ENCODE results near the gene ZNF516. TPM values are rescaled to one million over a fixed set of nuclear protein-coding genes. Genes with fewer than 3 reads are reported as not detected.

Gene ZNF516
- total RNA-seq, 6 experiments from 2014 or later, result 10.2 to 16.0 (median 13.7) TPM

DNA sequence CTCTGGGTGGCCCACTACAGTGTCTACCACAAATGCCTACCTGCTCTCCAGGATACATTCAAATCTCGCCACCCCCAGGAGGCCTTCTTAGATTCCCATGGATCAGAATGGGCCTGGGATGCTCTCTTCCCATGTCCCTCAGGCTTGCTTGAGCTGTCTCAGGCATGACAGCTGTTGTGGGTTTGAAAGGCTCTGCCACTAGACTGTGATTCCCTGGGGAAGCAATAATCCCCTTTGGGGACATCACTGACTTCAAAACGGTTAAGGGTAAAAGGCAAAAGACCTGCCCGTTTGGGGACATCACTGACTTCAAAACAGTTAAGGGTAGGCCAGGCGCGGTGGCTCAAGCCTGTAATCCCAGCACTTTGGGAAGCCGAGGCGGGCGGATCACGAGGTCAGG lies 35.8 kb upstream of the ZNF516 start:
- TF ChIP-seq POLR2A (IDR thresholded peaks at IDR 0.05), result no peak
- TF ChIP-seq, protein P1, sequence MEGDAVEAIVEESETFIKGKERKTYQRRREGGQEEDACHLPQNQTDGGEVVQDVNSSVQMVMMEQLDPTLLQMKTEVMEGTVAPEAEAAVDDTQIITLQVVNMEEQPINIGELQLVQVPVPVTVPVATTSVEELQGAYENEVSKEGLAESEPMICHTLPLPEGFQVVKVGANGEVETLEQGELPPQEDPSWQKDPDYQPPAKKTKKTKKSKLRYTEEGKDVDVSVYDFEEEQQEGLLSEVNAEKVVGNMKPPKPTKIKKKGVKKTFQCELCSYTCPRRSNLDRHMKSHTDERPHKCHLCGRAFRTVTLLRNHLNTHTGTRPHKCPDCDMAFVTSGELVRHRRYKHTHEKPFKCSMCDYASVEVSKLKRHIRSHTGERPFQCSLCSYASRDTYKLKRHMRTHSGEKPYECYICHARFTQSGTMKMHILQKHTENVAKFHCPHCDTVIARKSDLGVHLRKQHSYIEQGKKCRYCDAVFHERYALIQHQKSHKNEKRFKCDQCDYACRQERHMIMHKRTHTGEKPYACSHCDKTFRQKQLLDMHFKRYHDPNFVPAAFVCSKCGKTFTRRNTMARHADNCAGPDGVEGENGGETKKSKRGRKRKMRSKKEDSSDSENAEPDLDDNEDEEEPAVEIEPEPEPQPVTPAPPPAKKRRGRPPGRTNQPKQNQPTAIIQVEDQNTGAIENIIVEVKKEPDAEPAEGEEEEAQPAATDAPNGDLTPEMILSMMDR (IDR thresholded peaks at IDR 0.05), result no peak
- no peaks in the 10 kb centered on the region for H3K27me3 ChIP-seq
- H3K4me3 ChIP-seq, result no peak overlapping the region
- peaks cover 0 to 10% (median 2%) of the 10 kb centered on the region in 4 donors for H3K4me1 ChIP-seq
- 60% methylated on average over 4 of the region's 9 CpGs for WGBS (ENCODE audit: insufficient coverage, low coverage, low lambda C conversion rate, missing lambda C conversion rate)
- intact Hi-C loops (cut with DNase I), result no loop called here
- ATAC-seq (no peak), DNase-seq (no peak)
- H3K27ac ChIP-seq, result no peak overlapping the region
- no peaks in the 10 kb centered on the region for H3K9me3 ChIP-seq
- no peaks in the 10 kb centered on the region for H3K36me3 ChIP-seq

DNA sequence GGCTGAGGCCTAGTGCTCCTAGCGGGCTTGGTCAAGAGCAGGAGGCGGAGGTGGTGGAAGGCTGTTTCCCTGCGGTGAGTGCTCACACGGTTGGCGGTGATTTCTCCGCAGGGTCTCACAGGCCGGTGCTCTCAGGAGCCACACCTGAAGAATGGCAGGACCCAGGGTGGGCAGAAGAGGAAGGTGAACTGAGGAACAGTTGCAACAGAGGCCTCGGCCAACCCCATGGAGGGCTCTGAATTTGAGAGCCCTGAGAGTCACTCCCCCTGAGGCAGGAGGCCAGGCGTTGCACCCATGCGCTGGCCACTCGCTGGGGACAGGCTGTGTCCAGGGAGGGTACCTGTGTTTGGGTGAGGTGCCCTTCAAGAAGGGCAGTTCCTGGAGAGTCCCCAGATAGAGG lies 35.3 kb upstream of the ZNF516 start:
- TF ChIP-seq, protein P1 (IDR thresholded peaks at IDR 0.05), result no peak
- no peak for TF ChIP-seq POLR2A (IDR thresholded peaks at IDR 0.05)
- no peak for DNase-seq
- WGBS (ENCODE audit: insufficient coverage, low coverage, low lambda C conversion rate, missing lambda C conversion rate), result 97% methylated on average over 6 of the region's 11 CpGs
- ATAC-seq, result no peak
- Histone ChIP-seq H3K27me3 (no peaks in the 10 kb centered on the region), H3K4me3 (no peak overlapping the region), H3K36me3 (no peaks in the 10 kb centered on the region), H3K9me3 (no peaks in the 10 kb centered on the region), H3K4me1 (peaks cover 0 to 10% (median 2%) of the 10 kb centered on the region in 4 donors), H3K27ac (no peak overlapping the region)
- intact Hi-C loops (cut with DNase I), result no loop called here

DNA sequence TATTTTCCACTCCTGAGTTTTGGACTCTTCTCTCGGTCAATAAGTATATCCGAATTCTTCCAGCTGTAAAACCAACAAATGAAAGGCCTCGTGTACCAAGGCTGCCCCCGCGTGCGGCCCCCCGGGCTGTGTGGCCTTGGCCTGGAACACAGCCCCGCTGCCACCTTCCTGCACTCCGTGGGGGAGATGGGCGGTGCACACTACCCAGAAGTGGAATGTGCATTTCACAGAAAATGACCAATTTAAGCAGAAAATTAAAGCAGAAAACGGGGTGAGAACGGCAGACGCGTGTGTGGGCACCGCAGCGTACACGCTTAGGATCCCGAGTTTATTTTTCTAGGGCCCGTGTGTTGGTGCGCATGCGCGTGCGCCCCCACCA lies 34.4 kb upstream of the ZNF516 start:
- no peaks in the 10 kb centered on the region for H3K36me3 ChIP-seq
- intact Hi-C loops (cut with DNase I), result no loop called here
- DNase-seq (no peak), ATAC-seq (no peak)
- H3K4me3 ChIP-seq, result no peak overlapping the region
- no peaks in the 10 kb centered on the region for H3K9me3 ChIP-seq
- H3K27ac ChIP-seq, result no peak overlapping the region
- peaks cover 0 to 10% (median 2%) of the 10 kb centered on the region in 4 donors for H3K4me1 ChIP-seq
- TF ChIP-seq, protein P1 (IDR thresholded peaks at IDR 0.05), result no peak
- no peak for TF ChIP-seq POLR2A (IDR thresholded peaks at IDR 0.05)
- 59% methylated on average over 18 of the region's 23 CpGs for WGBS (ENCODE audit: insufficient coverage, low coverage, low lambda C conversion rate, missing lambda C conversion rate)
- no peaks in the 10 kb centered on the region for H3K27me3 ChIP-seq

DNA sequence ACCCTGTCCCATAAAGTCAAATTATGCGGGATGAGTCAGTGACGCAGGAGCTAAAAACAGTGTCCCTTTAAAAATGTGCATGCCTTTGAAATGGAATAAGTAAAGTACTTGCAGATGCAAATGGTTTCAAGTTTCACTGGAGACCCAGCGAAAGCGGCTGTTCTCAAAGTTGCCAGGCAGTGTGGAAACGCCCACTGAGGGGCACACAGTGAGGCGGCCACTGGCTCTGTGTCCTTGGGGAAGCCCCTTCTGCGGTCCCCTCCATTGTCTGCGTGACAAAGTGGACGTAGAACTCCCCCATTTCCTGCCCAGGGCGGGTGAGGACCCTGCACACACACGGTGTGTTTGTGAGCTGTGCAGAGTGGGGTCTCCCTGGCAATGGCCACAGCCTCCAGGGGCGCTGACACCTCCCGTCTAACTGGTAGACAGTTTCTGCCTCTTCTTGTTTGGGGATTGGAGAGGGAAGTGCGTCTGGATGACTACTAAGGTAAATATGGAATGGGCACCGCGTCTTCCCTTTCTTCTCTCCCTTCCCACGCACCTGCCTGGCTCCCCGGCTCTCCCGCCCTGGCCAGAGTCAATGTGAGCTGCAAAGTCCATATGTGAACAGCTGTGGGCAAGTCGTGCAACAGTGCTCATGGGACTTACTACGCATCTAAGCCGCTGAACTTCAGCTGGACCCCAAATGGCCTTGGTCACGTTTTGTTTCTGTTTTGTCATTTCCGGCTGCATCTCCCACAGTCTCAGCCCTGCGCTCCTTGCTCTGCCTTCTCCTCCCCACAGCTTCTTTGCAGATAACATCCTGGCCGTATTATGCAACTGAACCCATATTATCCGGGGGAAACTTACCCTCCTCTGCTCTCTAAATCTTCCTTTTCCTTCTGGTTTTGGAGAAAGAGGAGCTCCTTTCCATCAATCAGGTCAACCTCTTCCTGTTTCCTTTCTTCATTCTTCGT lies 33.7 kb upstream of the ZNF516 start:
- intact Hi-C loops (cut with DNase I), result no loop called here
- H3K9me3 ChIP-seq, result no peaks in the 10 kb centered on the region
- no peaks in the 10 kb centered on the region for H3K27me3 ChIP-seq
- H3K4me3 ChIP-seq, result peak overlapping the region; percentile 9 to 22 (median 22)
- 9% methylated on average over 26 of the region's 28 CpGs for WGBS (ENCODE audit: insufficient coverage, low coverage, low lambda C conversion rate, missing lambda C conversion rate)
- TF ChIP-seq, protein P1 (IDR thresholded peaks at IDR 0.05), result no peak
- no peak for TF ChIP-seq POLR2A (IDR thresholded peaks at IDR 0.05)
- ATAC-seq (peak; percentile 81 to 86 (median 82)), DNase-seq (peak in 2 of 3 donors; percentile 56 to 68)
- H3K27ac ChIP-seq, result no peak overlapping the region
- no peaks in the 10 kb centered on the region for H3K36me3 ChIP-seq
- H3K4me1 ChIP-seq, result peaks cover 0 to 10% (median 2%) of the 10 kb centered on the region in 4 donors
